T-cell (primary cell): ENCODE data around the gene BABAM2. TPM values are rescaled to one million over a fixed set of nuclear protein-coding genes. Genes with fewer than 3 reads are reported as not detected.

Source experiments
- ATAC-seq, 4 experiments: fragments of 200-7000 bp in 3 of 4; fragments of 150-1000 bp in 1 of 4; cut with Tn5 transposase; replicated peaks in 1 of 4; 1 replicate in 3 of 4; 2 replicates in 1 of 4; pipeline ENCODE4 v1.10.0; 2021; ENCODE audit warnings: moderate library complexity in 3 of 4, mild to moderate bottlenecking in 2 of 4, moderate number of reproducible peaks in 1 of 4
- CTCF ChIA-PET, 2 donors: fragments of 300-600 bp; sonication (Branson Sonifier 250); formaldehyde crosslinking; loops; one replicate each; lab custom pipeline; 2022; ENCODE audit warnings: antibody characterized with exemption in 2 of 2; lab: Charles Lee
- POLR2A ChIA-PET, 2 donors: fragments of 300-600 bp; sonication (Branson Sonifier 250); formaldehyde crosslinking; loops; one replicate each; lab custom pipeline; 2022; ENCODE audit warnings: antibody characterized with exemption in 2 of 2; lab: Charles Lee
- DNase-seq, 35 experiments: peaks; one replicate each; pipeline versions ENCODE4 v3.0.0 to v3.0.0-alpha.2; 2013 to 2023
- H3K27ac ChIP-seq: one replicate; pipeline ENCODE4 v1.5.1; 2013; ENCODE audit warnings: low read length
- H3K27me3 ChIP-seq, 2 experiments: replicated peaks in 1 of 2; 1 replicate in 1 of 2; 2 replicates in 1 of 2; pipeline versions ENCODE4 v1.6.1 to v1.7.0; 2013; ENCODE audit warnings: low read length in 1 of 2, mixed read lengths in 1 of 2; ENCODE audit not compliant: control insufficient read depth in 2 of 2, insufficient read depth in 2 of 2; ENCODE audit errors: extremely low read depth in 1 of 2
- H3K36me3 ChIP-seq, 2 donors: 1 replicate in 1 of 2; 2 replicates in 1 of 2; pipeline versions ENCODE4 v1.6.1 to v1.7.0; 2013; ENCODE audit warnings: low read length in 1 of 2; ENCODE audit not compliant: control insufficient read depth in 2 of 2, insufficient read depth in 1 of 2; ENCODE audit errors: extremely low read depth in 1 of 2
- H3K4me1 ChIP-seq, 2 experiments: 1 replicate in 1 of 2; 2 replicates in 1 of 2; pipeline versions ENCODE4 v1.6.1 to v1.7.0; 2013; ENCODE audit warnings: low read length in 2 of 2, mixed read lengths in 1 of 2; ENCODE audit not compliant: insufficient read depth in 2 of 2, control insufficient read depth in 1 of 2; ENCODE audit errors: extremely low read depth in 1 of 2
- H3K4me3 ChIP-seq, 2 donors: 1 replicate in 1 of 2; 2 replicates in 1 of 2; pipeline versions ENCODE4 v1.5.1 to v1.7.0; 2013; ENCODE audit warnings: mild to moderate bottlenecking in 2 of 2, low read length in 1 of 2, moderate library complexity in 1 of 2; ENCODE audit not compliant: control insufficient read depth in 1 of 2; ENCODE audit errors: extremely low read depth in 1 of 2
- H3K9me3 ChIP-seq: 2 replicates; pipeline ENCODE4 v1.7.0; 2013
- H3K27ac Mint-ChIP-seq, 2 donors: one replicate each; pipeline ENCODE4 v1.8.0; 2020 to 2021; ENCODE audit warnings: mild to moderate bottlenecking in 2 of 2, mixed read lengths in 2 of 2
- H3K27me3 Mint-ChIP-seq, 2 donors: one replicate each; pipeline ENCODE4 v1.8.0; 2021 to 2022; ENCODE audit warnings: mixed read lengths in 2 of 2
- H3K36me3 Mint-ChIP-seq: one replicate; pipeline ENCODE4 v1.8.0; 2021; ENCODE audit warnings: mixed read lengths
- H3K4me1 Mint-ChIP-seq, 3 donors: one replicate each; pipeline ENCODE4 v1.8.0; 2020 to 2022; ENCODE audit warnings: mixed read lengths in 3 of 3, mild to moderate bottlenecking in 1 of 3
- H3K4me3 Mint-ChIP-seq, 3 donors: one replicate each; pipeline ENCODE4 v1.8.0; 2020 to 2022; ENCODE audit warnings: mild to moderate bottlenecking in 3 of 3, mixed read lengths in 3 of 3, moderate library complexity in 3 of 3
- H3K9me3 Mint-ChIP-seq, 3 donors: one replicate each; pipeline ENCODE4 v1.8.0; 2020 to 2022; ENCODE audit warnings: mixed read lengths in 3 of 3
- WGBS: methylation state at CpG from one replicate; pipeline ENCODE4 v1.1.5; 2013; ENCODE audit warnings: missing lambda C conversion rate; ENCODE audit not compliant: insufficient coverage; 5-methylcytosine and 5-hydroxymethylcytosine counted together
- total RNA-seq, 35 experiments: library from RNA in 6 of 35; stranded (reverse) in 6 of 35; fragments of 120-200 nt in 1 of 35; gene quantifications; one replicate each; pipeline versions ENCODE4 v1.2.1 to v1.2.4 and lab custom pipeline; 2013 to 2026

The BABAM2 gene
- total RNA-seq, 5 donors from 2014 or later (not counting 1 experiment from before 2014, with no cell fraction given) = 28.4 to 45.2 (median 37.4) TPM

- H3K27ac Mint-ChIP-seq = no peak overlapping the region
These were observed 406.4 kb downstream of the BABAM2 start for GRCh38 chr2:28296904-28297303.

GRCh38 chr2:28297531-28297930, 407.0 kb downstream of the BABAM2 start:
- no peak overlapping the region for H3K27ac ChIP-seq
- no peak overlapping the region for H3K27ac Mint-ChIP-seq

More at GRCh38 chr2:28296904-28297303, 406.4 kb downstream of the BABAM2 start:
- Histone ChIP-seq H3K36me3 (peaks cover 0 to 4% of the 10 kb centered on the region in 2 donors), H3K27me3 (no peaks in the 10 kb centered on the region), H3K9me3 (no peaks in the 10 kb centered on the region), H3K27ac (no peak overlapping the region), H3K4me1 (no peaks in the 10 kb centered on the region), H3K4me3 (no peak overlapping the region)
- H3K4me3 Mint-ChIP-seq = no peak overlapping the region
- no peaks in the 10 kb centered on the region for H3K27me3 Mint-ChIP-seq
- WGBS = 100% methylated on average over 1 of the region's 4 CpGs
- no peaks in the 10 kb centered on the region for H3K9me3 Mint-ChIP-seq
- DNase-seq (no peak), ATAC-seq (no peak)
- H3K36me3 Mint-ChIP-seq = peaks cover 33% of the 10 kb centered on the region
- no peaks in the 10 kb centered on the region for H3K4me1 Mint-ChIP-seq
- POLR2A ChIA-PET = no interaction called here
- CTCF ChIA-PET = no interaction called here

GRCh38 chr2:28298406-28298805, 407.9 kb downstream of the BABAM2 start:
- Mint-ChIP-seq H3K4me1 (no peaks in the 10 kb centered on the region), H3K4me3 (no peak overlapping the region), H3K36me3 (peaks cover 44% of the 10 kb centered on the region), H3K9me3 (no peaks in the 10 kb centered on the region), H3K27me3 (no peaks in the 10 kb centered on the region), H3K27ac (no peak overlapping the region)
- ATAC-seq = no peak
- Histone ChIP-seq H3K4me3 (no peak overlapping the region), H3K9me3 (no peaks in the 10 kb centered on the region), H3K27me3 (no peaks in the 10 kb centered on the region), H3K36me3 (peaks cover 0 to 4% of the 10 kb centered on the region in 2 donors), H3K4me1 (no peaks in the 10 kb centered on the region), H3K27ac (no peak overlapping the region)
- 100% methylated on average over 2 of the region's 3 CpGs for WGBS
- CTCF ChIA-PET = interaction anchor here in 1 of 2 donors (0.6 kb wide), 1 partner anchor 220 kb away, joined by 4 read pairs; no protein-coding TSS in a partner anchor
- DNase-seq = no peak
- POLR2A ChIA-PET = interaction anchor here in 1 of 2 donors (0.6 kb wide), 1 partner anchor 48 kb away, joined by 13 read pairs; no protein-coding TSS in a partner anchor

More at GRCh38 chr2:28297531-28297930, 407.0 kb downstream of the BABAM2 start:
- H3K27me3 Mint-ChIP-seq = no peaks in the 10 kb centered on the region
- ChIA-PET POLR2A (no interaction called here), CTCF (no interaction called here)
- no peaks in the 10 kb centered on the region for H3K9me3 Mint-ChIP-seq
- ATAC-seq (no peak), DNase-seq (no peak)
- no peak overlapping the region for H3K4me3 Mint-ChIP-seq
- WGBS = no CpG with 5 or more reads among the region's 2 CpGs
- H3K4me3 ChIP-seq = no peak overlapping the region
- H3K27me3 ChIP-seq = no peaks in the 10 kb centered on the region
- no peaks in the 10 kb centered on the region for H3K4me1 ChIP-seq
- H3K4me1 Mint-ChIP-seq = no peaks in the 10 kb centered on the region
- H3K36me3 Mint-ChIP-seq = peaks cover 35% of the 10 kb centered on the region
- H3K36me3 ChIP-seq = peaks cover 0 to 4% of the 10 kb centered on the region in 2 donors
- H3K9me3 ChIP-seq = no peaks in the 10 kb centered on the region

- H3K27ac Mint-ChIP-seq = peak overlapping the region in 1 of 2 donors; percentile 22
- Histone ChIP-seq H3K36me3 (peaks cover 0 to 4% of the 10 kb centered on the region in 2 donors), H3K4me1 (no peaks in the 10 kb centered on the region), H3K9me3 (peaks cover 2% of the 10 kb centered on the region), H3K4me3 (no peak overlapping the region), H3K27me3 (no peaks in the 10 kb centered on the region), H3K27ac (no peak overlapping the region)
- H3K4me1 Mint-ChIP-seq = no peaks in the 10 kb centered on the region
- peaks cover 53% of the 10 kb centered on the region for H3K36me3 Mint-ChIP-seq
- ChIA-PET POLR2A (no interaction called here), CTCF (no interaction called here)
- H3K27me3 Mint-ChIP-seq = no peaks in the 10 kb centered on the region
- H3K4me3 Mint-ChIP-seq = no peak overlapping the region
- WGBS = 98% methylated on average over 6 of the region's 9 CpGs
- DNase-seq (no peak), ATAC-seq (no peak)
- peaks cover 4% of the 10 kb centered on the region in 3 donors for H3K9me3 Mint-ChIP-seq
These were observed 410.2 kb downstream of the BABAM2 start for GRCh38 chr2:28300485-28301341.

GRCh38 chr2:28305202-28305601, 414.7 kb downstream of the BABAM2 start:
- ATAC-seq (no peak), DNase-seq (no peak)
- peaks cover 4% of the 10 kb centered on the region in 3 donors for H3K9me3 Mint-ChIP-seq
- H3K27me3 Mint-ChIP-seq = no peaks in the 10 kb centered on the region
- no peaks in the 10 kb centered on the region for H3K4me1 ChIP-seq
- POLR2A ChIA-PET = no interaction called here
- no peak overlapping the region for H3K27ac ChIP-seq
- no peaks in the 10 kb centered on the region for H3K4me1 Mint-ChIP-seq
- H3K27ac Mint-ChIP-seq = no peak overlapping the region
- CTCF ChIA-PET = no interaction called here
- no peak overlapping the region for H3K4me3 ChIP-seq
- no CpG with 5 or more reads among the region's 1 CpG for WGBS
- peaks cover 2% of the 10 kb centered on the region for H3K9me3 ChIP-seq
- peaks cover 0 to 8% of the 10 kb centered on the region in 2 donors for H3K36me3 ChIP-seq
- H3K4me3 Mint-ChIP-seq = no peak overlapping the region
- peaks cover 50% of the 10 kb centered on the region for H3K36me3 Mint-ChIP-seq
- H3K27me3 ChIP-seq = no peaks in the 10 kb centered on the region

- no peak overlapping the region for H3K4me3 ChIP-seq
- peaks cover 0 to 9% of the 10 kb centered on the region in 2 donors for H3K36me3 ChIP-seq
- H3K9me3 Mint-ChIP-seq = peaks cover 0 to 2% (median 0%) of the 10 kb centered on the region in 3 donors
- H3K4me1 Mint-ChIP-seq = no peaks in the 10 kb centered on the region
- H3K9me3 ChIP-seq = no peaks in the 10 kb centered on the region
- no peak for DNase-seq
- no peaks in the 10 kb centered on the region for H3K27me3 Mint-ChIP-seq
- H3K27ac ChIP-seq = no peak overlapping the region
- no peaks in the 10 kb centered on the region for H3K4me1 ChIP-seq
- CTCF ChIA-PET = no interaction called here
- no peaks in the 10 kb centered on the region for H3K27me3 ChIP-seq
- no peak overlapping the region for H3K4me3 Mint-ChIP-seq
- no CpG with 5 or more reads among the region's 2 CpGs for WGBS
- no peak for ATAC-seq
- POLR2A ChIA-PET = no interaction called here
- peaks cover 38% of the 10 kb centered on the region for H3K36me3 Mint-ChIP-seq
- H3K27ac Mint-ChIP-seq = no peak overlapping the region
These were observed 419.6 kb downstream of the BABAM2 start for GRCh38 chr2:28310107-28310506.
